Esophagus muscularis mucosa (tissue), 4 donors: ENCODE measurements around the gene IFNL2. TPM values are rescaled to one million over a fixed set of nuclear protein-coding genes. Genes with fewer than 3 reads are reported as not detected.

Experiments
- DNase-seq: peaks from one replicate; pipeline ENCODE4 v3.0.0-alpha.2; 2017; ENCODE audit errors: extremely low spot score
- H3K27ac ChIP-seq, 4 donors: fragments of 200-600 bp; sonication (generic); replicated peaks in 1 of 4; 1 replicate in 3 of 4; 2 replicates in 1 of 4; pipeline ENCODE4 v1.5.1; 2016 to 2019; ENCODE audit warnings: mild to moderate bottlenecking in 1 of 4
- H3K27me3 ChIP-seq, 4 donors: fragments of 200-600 bp; sonication (generic); one replicate each; pipeline versions ENCODE4 v1.5.1 to v1.6.0; 2016 to 2019
- H3K36me3 ChIP-seq, 4 donors: fragments of 200-600 bp; sonication (generic); one replicate each; pipeline ENCODE4 v1.5.1; 2016 to 2019
- H3K4me1 ChIP-seq, 4 donors: fragments of 200-600 bp; sonication (generic); one replicate each; pipeline ENCODE4 v1.5.1; 2016 to 2019
- H3K4me3 ChIP-seq, 4 donors: fragments of 200-600 bp; sonication (generic); 1 replicate in 2 of 4; 2 replicates in 2 of 4; pipeline ENCODE4 v1.5.1; 2016 to 2019; ENCODE audit warnings: mild to moderate bottlenecking in 4 of 4, moderate library complexity in 1 of 4
- H3K9me3 ChIP-seq, 4 donors: fragments of 200-600 bp; sonication (generic); 1 replicate in 3 of 4; 2 replicates in 1 of 4; pipeline ENCODE4 v1.5.1; 2016 to 2019
- CTCF ChIP-seq, 3 experiments: fragments of 200-600 bp in 2 of 3; fragments of 450-650 bp in 1 of 3; sonication (generic) in 2 of 3; IDR thresholded peaks; one replicate each; pipeline ENCODE4 v1.5.1; 2017 to 2019; ENCODE audit warnings: antibody characterized with exemption in 3 of 3, mild to moderate bottlenecking in 2 of 3, moderate library complexity in 1 of 3
- EP300 ChIP-seq: sonication (generic); formaldehyde crosslinking; IDR thresholded peaks from one replicate; pipeline ENCODE4 v1.6.1; 2017; ENCODE audit warnings: antibody characterized with exemption
- POLR2A ChIP-seq: fragments of 450-650 bp; IDR thresholded peaks from one replicate; pipeline ENCODE4 v1.6.1; 2017; ENCODE audit warnings: antibody characterized with exemption, moderate library complexity, mild to moderate bottlenecking, low read depth
- POLR2AphosphoS5 ChIP-seq, 2 donors: sonication (generic); formaldehyde crosslinking; IDR thresholded peaks; one replicate each; pipeline ENCODE4 v1.6.1; 2017; ENCODE audit warnings: antibody characterized with exemption in 2 of 2
- WGBS: methylation state at CpG from one replicate; pipeline ENCODE4 v1.1.5; 2018; 5-methylcytosine and 5-hydroxymethylcytosine counted together
- intact Hi-C: fragments of 100-400 bp; cut with DNase I; formaldehyde crosslinking; loops from one replicate; pipeline ENCODE4 v1.15.1; 2023
- total RNA-seq, 4 donors: library from RNA; depleted of rRNA; stranded (reverse); fragments of >200 nt; gene quantifications; one replicate each; pipeline versions ENCODE4 v1.1.0 to v1.2.1, GENCODE V29; 2016

The IFNL2 gene
- total RNA-seq, 4 donors from 2014 or later = not detected

- TF ChIP-seq POLR2A = no peak
- no peak for TF ChIP-seq EP300
- no peak for TF ChIP-seq CTCF (IDR thresholded peaks at IDR 0.05)
- TF ChIP-seq POLR2AphosphoS5 (IDR thresholded peaks at IDR 0.05) = no peak
- intact Hi-C loops = no loop called here
- 53% methylated on average over 10 of the region's 10 CpGs for WGBS
- Histone ChIP-seq H3K4me1 (peaks cover 8 to 18% (median 13%) of the 10 kb centered on the region in 4 donors), H3K36me3 (no peaks in the 10 kb centered on the region), H3K27ac (no peak overlapping the region), H3K9me3 (no peaks in the 10 kb centered on the region), H3K4me3 (no peak overlapping the region), H3K27me3 (peaks cover 0 to 78% (median 23%) of the 10 kb centered on the region in 4 donors)
- no peak for DNase-seq
Observed at GRCh38 chr19:39303373-39304184, 35.4 kb downstream of the IFNL2 start.

GRCh38 chr19:39304185-39304513, 36.0 kb downstream of the IFNL2 start:
- intact Hi-C loops = no loop called here
- DNase-seq = no peak
- TF ChIP-seq CTCF (IDR thresholded peaks at IDR 0.05) = no peak
- no peak for TF ChIP-seq POLR2AphosphoS5 (IDR thresholded peaks at IDR 0.05)
- no peak for TF ChIP-seq POLR2A
- no peak for TF ChIP-seq EP300
- peaks cover 0 to 81% (median 24%) of the 10 kb centered on the region in 4 donors for H3K27me3 ChIP-seq
- H3K4me1 ChIP-seq = peaks cover 8 to 20% (median 13%) of the 10 kb centered on the region in 4 donors
- no peak overlapping the region for H3K4me3 ChIP-seq
- H3K36me3 ChIP-seq = no peaks in the 10 kb centered on the region
- no peaks in the 10 kb centered on the region for H3K9me3 ChIP-seq
- H3K27ac ChIP-seq = no peak overlapping the region

GRCh38 chr19:39304701-39305571, 36.7 kb downstream of the IFNL2 start:
- intact Hi-C loops = no loop called here
- H3K4me1 ChIP-seq = peaks cover 8 to 20% (median 13%) of the 10 kb centered on the region in 4 donors
- no peak overlapping the region for H3K4me3 ChIP-seq
- WGBS = 47% methylated on average over 6 of the region's 6 CpGs
- TF ChIP-seq POLR2AphosphoS5 (IDR thresholded peaks at IDR 0.05) (no peak), POLR2A (no peak), EP300 (no peak), CTCF (IDR thresholded peaks at IDR 0.05) (no peak)
- DNase-seq = no peak
- no peak overlapping the region for H3K27ac ChIP-seq
- no peaks in the 10 kb centered on the region for H3K9me3 ChIP-seq
- H3K36me3 ChIP-seq = no peaks in the 10 kb centered on the region
- H3K27me3 ChIP-seq = peaks cover 0 to 84% (median 24%) of the 10 kb centered on the region in 4 donors

GRCh38 chr19:39306075-39306474, 37.9 kb downstream of the IFNL2 start:
- TF ChIP-seq POLR2A (no peak), EP300 (no peak), CTCF (IDR thresholded peaks at IDR 0.05) (no peak), POLR2AphosphoS5 (IDR thresholded peaks at IDR 0.05) (no peak)
- no peaks in the 10 kb centered on the region for H3K36me3 ChIP-seq
- no peaks in the 10 kb centered on the region for H3K9me3 ChIP-seq
- no peak for DNase-seq
- peaks cover 8 to 20% (median 13%) of the 10 kb centered on the region in 4 donors for H3K4me1 ChIP-seq
- H3K27ac ChIP-seq = no peak overlapping the region
- no peak overlapping the region for H3K4me3 ChIP-seq
- peaks cover 0 to 82% (median 24%) of the 10 kb centered on the region in 4 donors for H3K27me3 ChIP-seq
- intact Hi-C loops = no loop called here
